Fibroblast of the aortic adventitia (primary cell): Measurements from ENCODE around the gene HNRNPAB. TPM values are rescaled to one million over a fixed set of nuclear protein-coding genes. Genes with fewer than 3 reads are reported as not detected.
A peak's percentile ranks its signal among the peaks of the same experiment; 100 is the strongest.

Experiments used
- DNase-seq: peaks from one replicate; pipeline ENCODE4 v3.0.0-alpha.2; 2010; ENCODE audit warnings: low read depth
- H3K4me3 ChIP-seq: 2 replicates; pipeline ENCODE4 v1.5.1; 2011; ENCODE audit warnings: low read depth, mild to moderate bottlenecking, control low read depth, low read length, moderate library complexity
- CTCF ChIP-seq: IDR thresholded peaks from 2 replicates; pipeline ENCODE4 v1.5.1; 2011; ENCODE audit warnings: mild to moderate bottlenecking, low read length, control low read depth, inconsistent platforms; ENCODE audit not compliant: insufficient read depth
- total RNA-seq: library from RNA; depleted of rRNA; stranded (reverse); fragments of >200 nt; gene quantifications from 2 replicates; pipeline ENCODE4 v1.2.3, GENCODE V29; 2012; ENCODE audit warnings: low replicate concordance

HNRNPAB gene
- total RNA-seq, 1 donor = 106 TPM

GRCh38 chr5:178201927-178202235, 2.5 kb upstream of the HNRNPAB start:
- DNase-seq = no peak
- TF ChIP-seq CTCF = no peak

DNA sequence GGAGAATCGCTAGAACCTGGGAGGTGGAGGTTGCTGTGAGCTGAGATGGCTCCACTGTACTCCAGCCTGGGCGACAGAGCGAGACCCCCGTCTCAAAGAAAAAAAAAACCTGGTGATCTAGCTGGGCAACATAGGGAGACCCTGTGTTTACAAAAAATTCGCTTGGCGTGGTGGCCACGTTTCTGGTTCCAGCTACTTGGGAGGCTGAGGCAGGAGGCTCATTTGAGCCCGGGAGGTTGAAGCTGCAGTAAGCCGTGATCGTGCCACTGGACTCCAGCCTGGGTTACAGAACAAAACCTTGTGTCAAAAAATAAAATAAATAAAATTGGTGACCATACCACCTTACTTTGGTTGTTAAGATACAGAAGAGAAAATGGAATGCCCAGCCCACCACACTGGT, 1.8 kb upstream of the HNRNPAB start:
- no peak overlapping the region for H3K4me3 ChIP-seq
- DNase-seq = no peak
- no peak for TF ChIP-seq CTCF

More at GRCh38 chr5:178201927-178202235, 2.5 kb upstream of the HNRNPAB start:
- H3K4me3 ChIP-seq = no peak overlapping the region

GRCh38 chr5:178203670-178204181, 607 bp upstream of the HNRNPAB start:
- peak overlapping the region; percentile 80 for H3K4me3 ChIP-seq
- no peak for TF ChIP-seq CTCF
- no peak for DNase-seq

DNA sequence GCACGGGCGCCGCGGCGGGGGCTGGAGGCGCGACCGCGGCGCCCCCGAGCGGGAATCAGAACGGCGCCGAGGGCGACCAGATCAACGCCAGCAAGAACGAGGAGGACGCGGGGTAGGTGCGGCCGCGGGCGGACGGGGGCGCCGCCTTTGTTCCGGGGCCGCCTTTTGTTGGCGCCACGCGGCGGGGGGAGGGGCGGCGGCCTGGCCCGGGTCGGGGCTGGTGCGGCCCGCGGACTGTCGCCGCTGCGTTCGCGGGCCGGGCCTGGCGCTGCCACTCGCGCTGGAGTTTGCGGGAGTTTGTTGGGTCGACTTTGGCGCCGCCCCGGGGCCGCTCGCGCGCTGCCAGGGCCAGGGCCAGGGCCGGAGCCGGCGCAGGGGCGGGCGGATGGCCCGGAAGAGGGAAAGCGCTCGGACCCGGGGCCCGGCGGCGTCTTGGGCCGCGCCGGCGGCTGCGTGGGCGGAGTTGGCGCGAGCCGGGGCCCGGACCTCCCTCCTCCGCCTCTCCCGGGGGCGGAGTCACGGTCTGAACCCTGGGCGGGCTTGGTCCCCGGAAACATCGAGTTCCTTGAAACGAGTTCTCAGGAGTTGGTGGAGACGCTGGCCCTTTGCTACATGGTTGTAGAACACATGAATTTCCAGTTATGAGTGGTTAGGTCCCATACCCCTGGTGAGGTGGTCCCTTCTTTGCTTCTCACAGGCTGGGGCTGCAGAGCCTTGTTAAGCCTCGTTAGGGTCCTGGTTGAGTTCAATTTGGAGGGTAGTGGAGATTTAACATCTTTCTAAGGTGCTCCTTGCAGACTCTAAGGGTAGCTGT, 809 bp downstream of the HNRNPAB start:
- DNase-seq = peak; percentile 65
- H3K4me3 ChIP-seq = peak overlapping the region; percentile 80
- no peak for TF ChIP-seq CTCF

DNA sequence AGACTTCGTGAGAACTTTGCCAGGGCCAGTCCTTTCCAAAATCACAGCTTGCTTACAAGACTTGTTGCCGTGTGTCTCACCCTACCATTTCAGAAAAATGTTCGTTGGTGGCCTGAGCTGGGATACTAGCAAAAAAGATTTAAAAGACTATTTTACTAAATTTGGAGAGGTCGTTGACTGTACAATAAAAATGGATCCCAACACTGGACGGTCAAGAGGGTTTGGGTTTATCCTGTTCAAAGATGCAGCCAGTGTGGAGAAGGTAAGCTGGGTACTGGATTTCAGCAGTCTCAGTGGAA, 1.4 kb downstream of the HNRNPAB start:
- TF ChIP-seq CTCF = no peak

GRCh38 chr5:178206166-178207101, 2.1 kb downstream of the HNRNPAB start:
- peak overlapping the region; percentile 80 for H3K4me3 ChIP-seq
- DNase-seq = peak; percentile 16
- no peak for TF ChIP-seq CTCF

More for the DNA sequence above, 1.4 kb downstream of the HNRNPAB start:
- no peak for DNase-seq
- peak overlapping the region; percentile 80 for H3K4me3 ChIP-seq
